HepG2 (cell line): Measurements from ENCODE around the gene HPCAL1. TPM values are rescaled to one million over a fixed set of nuclear protein-coding genes. Genes with fewer than 3 reads are reported as not detected.

Experiments used
- ATAC-seq: fragments of 200-7000 bp; cut with Tn5 transposase; 3 replicates; pipeline ENCODE4 v1.9.1; 2020; ENCODE audit warnings: mild to moderate bottlenecking, moderate library complexity
- BruUV-seq: library from RNA; stranded (reverse); fragments of 400-500 nt; replicated peaks from 2 replicates; lab custom pipeline; 2021; lab: Mats Ljungman, UMichigan
- CTCF ChIA-PET: fragments of 300-600 bp; formaldehyde crosslinking; extraction: SDS; loops from one replicate; lab custom pipeline; 2021; ENCODE audit warnings: low total read pairs, inconsistent platforms, low intra/inter-chr PET ratio; lab: Yijun Ruan, JAX
- POLR2A ChIA-PET: fragments of 350-600 bp; sonication (Branson Sonifier 250); formaldehyde crosslinking; loops from one replicate; lab custom pipeline; 2020; ENCODE audit warnings: antibody characterized with exemption, inconsistent platforms; lab: Yijun Ruan, JAX
- DNase-seq: peaks from one replicate; pipeline ENCODE4 v3.0.0-alpha.2; 2015; ENCODE audit warnings: low spot score
- FAIRE-seq: peaks from 3 replicates; lab custom pipeline; 2011; peaks lifted over from hg19 to GRCh38; lab: Jason Lieb, UNC
- H2AFZ ChIP-seq: one replicate; pipeline ENCODE4 v1.6.1; 2011; ENCODE audit warnings: low read length, inconsistent platforms
- H3K27ac ChIP-seq: fragments of 300-600 bp; 3 replicates; pipeline ENCODE4 v1.8.0; 2011; ENCODE audit warnings: mixed run types, mild to moderate bottlenecking, mixed read lengths, low read length, inconsistent platforms; ENCODE audit not compliant: insufficient read depth; ENCODE audit errors: extremely low read length
- H3K27me3 ChIP-seq, 2 experiments: fragments of 200-600 bp in 1 of 2; 2 replicates in 1 of 2; 3 replicates in 1 of 2; pipeline versions ENCODE4 v1.6.0 to v1.8.0; 2011; ENCODE audit warnings: low read length in 2 of 2, mild to moderate bottlenecking in 2 of 2, moderate library complexity in 2 of 2, inconsistent platforms in 1 of 2; ENCODE audit not compliant: insufficient read depth in 2 of 2, control insufficient read depth in 1 of 2
- H3K36me3 ChIP-seq, 2 experiments: fragments of 200-600 bp in 1 of 2; replicated peaks in 1 of 2; 2 replicates in 1 of 2; 3 replicates in 1 of 2; pipeline versions ENCODE4 v1.5.1 to v1.8.0; 2011; ENCODE audit warnings: low read length in 2 of 2, inconsistent platforms in 1 of 2; ENCODE audit not compliant: insufficient read depth in 2 of 2, control insufficient read depth in 1 of 2
- H3K4me1 ChIP-seq: 2 replicates; pipeline ENCODE4 v1.5.1; 2012; ENCODE audit warnings: low read length, inconsistent platforms; ENCODE audit not compliant: insufficient read depth
- H3K4me2 ChIP-seq: 2 replicates; pipeline ENCODE4 v1.6.0; 2011; ENCODE audit warnings: low read depth, low read length, inconsistent platforms
- H3K4me3 ChIP-seq, 3 experiments: fragments of 200-600 bp in 1 of 3; sonication (generic), shearing (Covaris generic) in 1 of 3; replicated peaks in 1 of 3; 2 replicates each; pipeline ENCODE4 v1.5.1; 2011 to 2016; ENCODE audit warnings: low read length in 3 of 3, inconsistent platforms in 2 of 3, low read depth in 2 of 3, mild to moderate bottlenecking in 2 of 3, control low read depth in 1 of 3, mixed read lengths in 1 of 3; ENCODE audit not compliant: insufficient read depth in 1 of 3
- H3K79me2 ChIP-seq: one replicate; pipeline ENCODE4 v1.6.1; 2011; ENCODE audit warnings: low read length, inconsistent platforms; ENCODE audit not compliant: insufficient read depth
- H3K9ac ChIP-seq: 2 replicates; pipeline ENCODE4 v1.6.0; 2011; ENCODE audit warnings: mild to moderate bottlenecking, low read depth, low read length, inconsistent platforms; ENCODE audit not compliant: insufficient read depth
- H3K9me3 ChIP-seq: 2 replicates; pipeline ENCODE4 v1.5.1; 2012; ENCODE audit warnings: mild to moderate bottlenecking, low read length
- H4K20me1 ChIP-seq: 2 replicates; pipeline ENCODE4 v1.6.0; 2011; ENCODE audit warnings: inconsistent platforms, mild to moderate bottlenecking, low read length, moderate library complexity; ENCODE audit not compliant: insufficient read depth
- AGO2 ChIP-seq: fragments of 200-400 bp; formaldehyde crosslinking; optimal IDR thresholded peaks from 2 replicates; pipeline ENCODE3; 2017; ENCODE audit warnings: mild to moderate bottlenecking, low read depth, low read length, moderate library complexity
- ARHGAP35 ChIP-seq: sonication (generic); formaldehyde crosslinking; IDR thresholded peaks from 2 replicates; pipeline ENCODE4 v1.9.0; 2022; ENCODE audit warnings: mild to moderate bottlenecking, inconsistent platforms, moderate library complexity, missing genetic modification reagents, borderline replicate concordance
- CREB1 ChIP-seq, 2 experiments: fragments of 450-650 bp in 1 of 2; IDR thresholded peaks; 2 replicates each; pipeline ENCODE4 v1.6.1; 2016 to 2017; ENCODE audit warnings: control low read depth in 1 of 2, mild to moderate bottlenecking in 1 of 2, missing compliant biosample characterization in 1 of 2, missing genetic modification characterization in 1 of 2
- HMG20A ChIP-seq: IDR thresholded peaks from 2 replicates; pipeline ENCODE4 v1.6.1; 2016; ENCODE audit warnings: borderline replicate concordance
- HMGA1 ChIP-seq: sonication (generic); formaldehyde crosslinking; conservative IDR thresholded peaks from 2 replicates; pipeline ENCODE4 v1.4.0; 2020; ENCODE audit warnings: missing genetic modification reagents
- NRL ChIP-seq: sonication (generic); formaldehyde crosslinking; IDR thresholded peaks from 2 replicates; pipeline ENCODE4 v1.5.0; 2020; ENCODE audit warnings: missing genetic modification reagents, mild to moderate bottlenecking, moderate library complexity, borderline replicate concordance
- PREB ChIP-seq: sonication (generic); formaldehyde crosslinking; IDR thresholded peaks from 2 replicates; pipeline ENCODE4 v1.4.0; 2020; ENCODE audit warnings: missing genetic modification reagents
- PRMT3 ChIP-seq: sonication (generic); formaldehyde crosslinking; IDR thresholded peaks from 2 replicates; pipeline ENCODE4 v1.8.1; 2022; ENCODE audit warnings: low read depth, mild to moderate bottlenecking, moderate library complexity, missing genetic modification reagents, borderline replicate concordance
- SAFB2 ChIP-seq: sonication (generic); formaldehyde crosslinking; IDR thresholded peaks from 2 replicates; pipeline ENCODE4 v1.5.1; 2020; ENCODE audit warnings: missing genetic modification reagents, low read depth, mild to moderate bottlenecking, borderline replicate concordance
- THAP7 ChIP-seq: sonication (generic); formaldehyde crosslinking; IDR thresholded peaks from 2 replicates; pipeline ENCODE4 v1.8.1; 2023; ENCODE audit warnings: mild to moderate bottlenecking, missing genetic modification reagents
- WGBS: methylation state at CpG from one replicate; pipeline ENCODE4 v1.1.6; 2017; ENCODE audit warnings: low lambda C conversion rate; 5-methylcytosine and 5-hydroxymethylcytosine counted together
- in situ Hi-C: cut with HindIII; loops from 2 replicates; pipeline ENCODE4 v1.10.0; 2017; ENCODE audit warnings: low pct_unique_long_range_greater_than_20kb; ENCODE audit not compliant: extremely low pct_ligation_motif_present
- intact Hi-C: fragments of 100-400 bp; cut with micrococcal nuclease; formaldehyde crosslinking; loops from one replicate; pipeline ENCODE4 v1.10.0; 2022; ENCODE audit not compliant: unreplicated experiment
- polyA plus RNA-seq, 8 experiments: library from polyadenylated mRNA; depleted of rRNA in 3 of 8; stranded (reverse) in 7 of 8; unstranded in 1 of 8; fragments of >200 nt; fragmentation: Illumina TruSeq in 4 of 8; extraction: Trizol in 4 of 8; gene quantifications; 2 replicates each; pipeline versions ENCODE4 v1.2.1 to v1.2.3, GENCODE V29; 2011 to 2016; ENCODE audit warnings: low read depth in 4 of 8, missing spikeins in 1 of 8, mixed read lengths in 1 of 8; ENCODE audit not compliant: insufficient read depth in 1 of 8
- total RNA-seq, 5 experiments: library from RNA; depleted of rRNA; stranded (reverse); fragments of >200 nt; fragmentation: Illumina TruSeq; extraction: Trizol; gene quantifications; 2 replicates each; pipeline ENCODE4 v1.2.3, GENCODE V29; 2016; ENCODE audit warnings: low read depth in 1 of 5
- TF ChIP-seq, protein P1 (sequence below): sonication (generic); formaldehyde crosslinking; conservative IDR thresholded peaks from 2 replicates; pipeline ENCODE4 v1.8.0; 2022; ENCODE audit warnings: mild to moderate bottlenecking, moderate library complexity, missing genetic modification reagents
- TF ChIP-seq, protein P2 (sequence below): sonication (generic); formaldehyde crosslinking; conservative IDR thresholded peaks from 2 replicates; pipeline ENCODE4 v1.8.1; 2023; ENCODE audit warnings: missing genetic modification reagents

The HPCAL1 gene
- total and polyA plus RNA-seq, 2 of the 13 experiments (the other 11 are each of a cell fraction or from before 2014, with no cell fraction given): 29.5 to 29.9 TPM

DNA sequence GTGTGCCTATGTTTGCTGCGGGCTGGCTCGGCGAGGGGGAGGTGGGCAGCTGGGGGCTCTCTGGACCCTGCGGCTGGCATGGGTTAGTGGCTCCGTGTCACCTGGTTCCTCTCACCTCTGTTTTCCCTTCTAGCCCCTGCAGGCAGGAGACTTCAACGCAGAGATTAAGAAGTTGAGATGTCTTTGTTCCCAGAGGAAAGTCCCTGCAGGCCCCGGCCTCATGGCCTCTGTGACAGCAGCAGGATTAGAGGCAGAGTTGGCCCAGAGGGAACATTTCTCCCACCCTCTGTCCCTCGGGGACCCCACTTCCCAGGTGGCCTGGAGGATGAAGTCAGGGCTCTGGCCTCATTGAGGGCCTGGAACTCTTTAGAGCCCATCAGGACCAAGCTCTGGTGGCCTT lies 56.5 kb downstream of the HPCAL1 start:
- no TSS peak for BruUV-seq
- intact Hi-C loops: no loop called here

More for the DNA sequence above, 56.5 kb downstream of the HPCAL1 start:
- Histone ChIP-seq H3K79me2 (peaks cover 2% of the 10 kb centered on the region), H2AFZ (no peak overlapping the region), H3K27me3 (no peaks in the 10 kb centered on the region), H3K9me3 (no peaks in the 10 kb centered on the region), H3K4me1 (peaks cover 34% of the 10 kb centered on the region), H3K4me2 (no peak overlapping the region), H4K20me1 (peaks cover 24% of the 10 kb centered on the region; the same call in 1 of the 2 replicates), H3K4me3 (no peak overlapping the region), H3K27ac (no peak overlapping the region), H3K36me3 (peaks cover 4 to 5% of the 10 kb centered on the region in 2 experiments; a peak in 2 of 5 replicates), H3K9ac (no peak overlapping the region)
- ATAC-seq: no peak
- in situ Hi-C loops: no loop called here
- no peak for FAIRE-seq
- DNase-seq: no peak
- POLR2A ChIA-PET: no interaction called here
- WGBS: 100% methylated on average over 6 of the region's 8 CpGs
- TF ChIP-seq PRMT3 (no peak), CREB1 (IDR thresholded peaks at IDR 0.05) (no peak), CREB1 (CRISPR knock-in tag; IDR thresholded peaks at IDR 0.05) (no peak), HMGA1 (CRISPR knock-in tag) (no peak), NRL (CRISPR knock-in tag) (no peak), SAFB2 (CRISPR knock-in tag) (no peak), ARHGAP35 (CRISPR knock-in tag) (no peak), HMG20A (CRISPR knock-in tag) (no peak), AGO2 (no peak), PREB (no peak), THAP7 (CRISPR knock-in tag) (no peak)
- TF ChIP-seq, protein P1, sequence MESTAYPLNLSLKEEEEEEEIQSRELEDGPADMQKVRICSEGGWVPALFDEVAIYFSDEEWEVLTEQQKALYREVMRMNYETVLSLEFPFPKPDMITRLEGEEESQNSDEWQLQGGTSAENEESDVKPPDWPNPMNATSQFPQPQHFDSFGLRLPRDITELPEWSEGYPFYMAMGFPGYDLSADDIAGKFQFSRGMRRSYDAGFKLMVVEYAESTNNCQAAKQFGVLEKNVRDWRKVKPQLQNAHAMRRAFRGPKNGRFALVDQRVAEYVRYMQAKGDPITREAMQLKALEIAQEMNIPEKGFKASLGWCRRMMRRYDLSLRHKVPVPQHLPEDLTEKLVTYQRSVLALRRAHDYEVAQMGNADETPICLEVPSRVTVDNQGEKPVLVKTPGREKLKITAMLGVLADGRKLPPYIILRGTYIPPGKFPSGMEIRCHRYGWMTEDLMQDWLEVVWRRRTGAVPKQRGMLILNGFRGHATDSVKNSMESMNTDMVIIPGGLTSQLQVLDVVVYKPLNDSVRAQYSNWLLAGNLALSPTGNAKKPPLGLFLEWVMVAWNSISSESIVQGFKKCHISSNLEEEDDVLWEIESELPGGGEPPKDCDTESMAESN (CRISPR knock-in tag): no peak
- TF ChIP-seq, protein P2, sequence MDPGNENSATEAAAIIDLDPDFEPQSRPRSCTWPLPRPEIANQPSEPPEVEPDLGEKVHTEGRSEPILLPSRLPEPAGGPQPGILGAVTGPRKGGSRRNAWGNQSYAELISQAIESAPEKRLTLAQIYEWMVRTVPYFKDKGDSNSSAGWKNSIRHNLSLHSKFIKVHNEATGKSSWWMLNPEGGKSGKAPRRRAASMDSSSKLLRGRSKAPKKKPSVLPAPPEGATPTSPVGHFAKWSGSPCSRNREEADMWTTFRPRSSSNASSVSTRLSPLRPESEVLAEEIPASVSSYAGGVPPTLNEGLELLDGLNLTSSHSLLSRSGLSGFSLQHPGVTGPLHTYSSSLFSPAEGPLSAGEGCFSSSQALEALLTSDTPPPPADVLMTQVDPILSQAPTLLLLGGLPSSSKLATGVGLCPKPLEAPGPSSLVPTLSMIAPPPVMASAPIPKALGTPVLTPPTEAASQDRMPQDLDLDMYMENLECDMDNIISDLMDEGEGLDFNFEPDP (CRISPR knock-in tag): no peak
- CTCF ChIA-PET: no interaction called here
